NCI-H1105 treated with DMSO at 0.1 percent for 48 hours (cell line): ENCODE data around the gene NPHP4.
"Not testable (repeated sequence)": the region's sequence is repeated elsewhere in the genome, so short reads cannot be mapped to it uniquely, and the experiment has no call there.

Experiments
- DNase-seq: peaks from one replicate; lab custom pipeline; 2025; lab: John Stamatoyannopoulos, UW

The NPHP4 gene

DNA sequence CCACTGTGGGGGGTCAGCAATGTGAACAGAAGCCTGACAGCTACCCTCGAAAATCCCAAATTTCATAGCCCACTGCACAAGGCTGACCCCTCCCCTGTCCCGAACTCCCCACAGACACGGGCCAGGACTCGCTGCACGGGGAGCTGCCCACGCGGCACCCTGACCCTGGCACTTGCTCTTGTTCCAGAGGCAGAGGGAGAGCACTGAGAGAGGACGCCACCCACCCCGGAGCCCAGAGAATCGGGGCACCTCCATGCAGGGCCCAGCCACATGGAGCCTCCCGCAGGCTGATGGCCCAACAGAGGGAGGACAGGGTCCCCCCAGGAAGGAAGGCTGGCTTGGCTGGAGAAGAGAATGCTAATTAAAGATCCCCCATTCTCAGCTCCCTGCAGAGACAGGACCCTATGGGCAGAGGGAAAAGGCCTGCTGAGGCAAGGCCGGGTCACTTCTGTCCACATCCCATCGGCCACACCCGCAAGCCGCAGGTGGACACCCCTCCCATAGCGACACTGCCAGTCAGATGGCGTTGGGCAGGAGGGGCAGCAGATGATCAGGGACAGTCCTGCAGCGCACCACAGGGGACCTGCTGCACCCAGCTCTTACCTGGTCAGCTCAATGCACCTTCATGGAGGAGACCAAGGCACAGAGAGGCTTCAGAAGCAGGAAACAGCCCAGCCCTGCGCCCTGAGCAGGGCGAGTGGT is 136.9 kb downstream of the NPHP4 start:
- DNase-seq: no peak

DNA sequence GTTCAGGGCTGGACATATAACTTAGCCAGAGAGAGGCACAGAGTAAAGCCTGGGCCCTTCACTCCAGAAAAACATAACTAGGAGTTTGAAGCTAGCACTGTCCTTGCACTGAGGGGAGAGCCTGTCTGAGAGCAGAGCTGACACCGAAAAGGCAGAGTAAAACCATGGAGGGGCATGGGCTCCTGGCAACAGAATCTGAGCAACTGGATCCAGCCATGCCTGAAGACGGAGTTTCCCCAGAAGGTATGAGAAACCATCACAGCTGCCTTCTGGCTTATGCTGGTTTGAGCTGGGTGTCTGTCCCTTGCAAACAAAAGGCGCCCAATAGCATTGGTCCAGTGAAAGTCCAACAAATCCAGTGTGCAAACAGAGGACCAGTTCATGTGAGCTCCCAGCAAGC is 137.5 kb downstream of the NPHP4 start:
- no peak for DNase-seq

DNA sequence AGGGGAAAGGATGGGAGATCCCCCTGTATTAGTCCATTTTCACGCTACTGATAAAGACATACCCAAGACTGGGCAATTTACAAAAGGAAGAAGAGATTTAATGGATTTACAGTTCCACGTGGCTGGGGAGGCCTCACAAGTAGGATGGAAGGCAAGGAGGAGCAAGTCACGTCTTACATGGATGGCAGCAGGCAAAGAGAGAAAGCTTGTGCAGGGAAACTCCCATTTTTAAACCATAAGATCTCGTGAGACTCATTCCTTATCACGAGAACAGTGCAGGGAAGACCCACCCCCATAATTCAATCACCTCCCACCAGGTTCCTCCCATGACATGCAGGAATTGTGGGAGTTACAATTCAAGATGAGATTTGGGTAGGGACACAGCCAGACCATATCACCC is 138.4 kb downstream of the NPHP4 start:
- DNase-seq: not testable (repeated sequence)

GRCh38 chr1:5850503-5850902 is 141.7 kb downstream of the NPHP4 start:
- no peak for DNase-seq

GRCh38 chr1:5849550-5849949 is 142.7 kb downstream of the NPHP4 start:
- DNase-seq: no peak

DNA sequence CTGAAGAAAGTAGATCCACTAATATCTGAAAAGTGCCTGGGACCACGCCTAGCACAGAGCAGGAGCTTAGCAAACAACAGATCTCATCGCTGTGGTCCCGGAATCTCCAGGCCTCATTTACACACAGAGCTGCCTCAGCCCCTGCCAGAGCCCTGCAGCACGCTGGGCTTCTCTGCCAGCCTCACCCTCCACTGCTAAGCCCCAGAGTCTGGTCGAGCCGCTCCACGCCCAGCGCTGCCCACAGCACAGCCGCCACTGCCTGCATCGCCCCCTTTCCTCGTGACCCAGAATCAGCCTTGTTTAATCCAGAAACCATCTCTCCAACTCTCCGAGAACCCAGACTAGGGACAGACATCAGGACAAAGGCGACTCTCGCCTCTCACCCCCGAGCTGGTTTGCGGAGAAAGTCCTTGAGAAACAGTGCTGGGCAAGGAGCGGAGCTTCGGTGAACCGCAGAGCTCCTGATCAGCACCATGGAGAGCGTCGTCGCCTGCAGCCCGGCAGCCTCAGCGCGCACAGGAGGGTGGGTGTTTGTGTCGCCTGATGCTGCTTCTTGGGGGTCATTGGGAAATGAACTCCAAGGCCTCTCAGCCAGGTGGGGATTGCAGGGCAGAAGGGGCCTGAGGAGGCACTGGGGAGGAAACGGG is 145.1 kb downstream of the NPHP4 start:
- DNase-seq: no peak

DNA sequence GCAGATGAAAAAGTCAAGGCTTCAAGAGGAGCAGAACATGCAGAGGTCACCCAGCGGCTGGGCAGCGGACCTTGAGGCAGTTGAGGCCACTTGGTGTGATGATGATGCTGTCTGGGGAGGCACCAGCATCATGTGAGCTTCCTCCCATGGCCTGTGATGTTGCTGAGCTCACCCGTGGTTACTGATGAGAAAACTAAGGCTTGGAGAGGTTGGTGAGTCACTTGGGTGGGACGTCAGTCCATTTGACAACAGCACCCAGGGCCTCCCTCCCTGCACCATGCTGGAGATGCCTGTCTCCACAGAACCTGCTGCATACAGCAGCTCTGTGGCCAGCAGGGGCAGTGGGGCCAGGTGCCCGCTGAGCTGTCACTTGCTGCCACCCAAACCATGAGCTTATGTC is 146.8 kb downstream of the NPHP4 start:
- no peak for DNase-seq

DNA sequence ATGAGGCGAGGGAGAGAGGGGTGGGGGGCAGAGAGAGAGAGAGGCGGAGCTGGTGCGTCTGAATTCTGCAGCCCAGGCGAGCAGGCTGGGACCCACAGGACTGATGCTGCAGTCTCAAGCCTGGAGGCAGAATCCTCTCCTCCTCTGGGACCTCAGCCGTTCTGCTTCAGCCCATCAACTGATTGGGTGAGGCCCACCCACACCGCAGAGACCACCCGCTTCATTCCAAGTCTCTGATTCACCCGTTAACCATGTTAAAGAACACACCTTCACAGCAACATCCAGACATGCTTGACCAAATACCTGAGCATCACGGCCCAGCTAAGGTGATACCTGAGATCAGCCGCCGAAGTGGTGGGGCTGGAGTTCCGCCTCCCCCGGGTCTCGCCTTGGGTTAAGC is 147.8 kb downstream of the NPHP4 start:
- no peak for DNase-seq

DNA sequence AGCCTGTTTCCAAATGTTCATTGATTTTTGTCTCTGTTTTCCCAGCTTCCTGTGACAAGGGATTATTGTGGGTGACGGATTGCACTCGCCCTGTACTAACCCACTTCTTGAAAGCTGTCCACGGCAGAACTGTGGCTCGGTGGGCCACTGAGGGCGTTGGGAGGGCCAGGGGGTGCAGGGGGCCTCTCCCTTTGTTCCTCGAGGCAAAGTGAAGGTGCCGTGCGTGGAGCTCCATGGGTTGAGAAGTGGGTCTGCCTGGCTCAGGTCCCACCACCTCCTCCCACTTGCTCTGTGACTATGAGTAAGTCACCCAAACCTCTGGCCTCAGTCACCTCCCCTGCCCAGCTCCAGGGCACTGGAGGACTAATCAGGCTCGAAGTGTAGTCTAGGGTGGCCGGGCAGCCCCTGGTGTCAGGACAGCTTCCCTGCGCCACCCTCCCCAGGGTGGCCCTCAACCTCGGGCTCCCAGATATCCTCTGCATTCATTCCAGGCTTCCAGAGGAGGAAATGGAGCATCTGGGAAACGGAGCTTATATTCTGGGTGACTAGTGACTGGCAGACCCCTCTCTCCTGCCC is 148.6 kb downstream of the NPHP4 start:
- no peak for DNase-seq

GRCh38 chr1:5842679-5843078 is 149.5 kb downstream of the NPHP4 start:
- no peak for DNase-seq

DNA sequence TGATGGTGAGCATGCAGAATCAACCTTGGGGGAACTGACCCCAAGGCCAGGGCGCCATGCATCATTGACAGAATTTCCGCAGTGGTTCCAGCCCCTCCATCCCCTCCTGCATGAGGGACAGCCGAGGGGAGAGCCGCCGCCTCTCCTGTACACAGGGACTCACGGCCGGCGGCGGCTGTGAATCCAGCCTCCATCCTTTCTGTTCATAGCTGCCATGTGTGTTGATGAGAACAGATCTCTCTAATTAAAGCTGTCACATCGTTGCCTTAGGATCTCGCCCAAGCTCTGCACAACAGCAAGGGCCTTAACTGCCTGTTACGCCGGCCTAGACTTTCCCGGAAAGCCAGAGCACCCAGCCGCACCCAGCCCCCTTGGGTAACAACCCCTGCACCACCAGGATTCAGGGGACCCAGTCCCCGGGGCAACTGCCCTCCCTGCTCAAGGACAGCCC is 151.6 kb downstream of the NPHP4 start:
- no peak for DNase-seq

DNA sequence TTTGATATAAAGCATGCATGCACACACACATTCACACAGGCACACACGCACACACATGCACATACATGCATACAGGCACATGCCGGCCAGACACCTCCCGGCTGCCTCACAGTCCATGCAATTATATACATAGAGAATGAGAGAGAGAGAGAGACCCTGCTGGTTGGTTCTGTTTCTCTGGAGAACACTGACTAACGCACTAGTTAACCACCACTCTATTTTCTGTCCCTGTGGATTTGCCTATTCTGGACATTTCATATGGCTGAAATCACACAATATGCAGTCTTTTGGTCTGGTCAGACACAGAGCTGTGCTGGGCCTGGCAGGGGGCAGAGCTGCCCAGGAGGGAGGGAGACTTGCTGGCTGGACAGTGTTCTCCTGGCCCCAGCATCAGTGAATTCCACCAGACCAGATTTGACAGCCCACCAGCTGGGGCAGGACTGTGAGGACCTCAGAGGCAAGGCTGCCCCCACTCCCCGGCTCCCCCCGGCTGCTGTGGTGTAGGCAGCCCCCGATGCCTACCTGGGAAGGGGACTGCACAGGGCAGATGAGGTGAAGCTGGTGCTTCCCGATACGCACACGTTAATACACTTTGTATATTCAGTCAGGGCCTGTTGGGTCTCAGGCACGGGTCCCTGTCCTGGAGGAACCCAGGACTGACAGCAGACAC is 152.2 kb downstream of the NPHP4 start:
- DNase-seq: no peak

DNA sequence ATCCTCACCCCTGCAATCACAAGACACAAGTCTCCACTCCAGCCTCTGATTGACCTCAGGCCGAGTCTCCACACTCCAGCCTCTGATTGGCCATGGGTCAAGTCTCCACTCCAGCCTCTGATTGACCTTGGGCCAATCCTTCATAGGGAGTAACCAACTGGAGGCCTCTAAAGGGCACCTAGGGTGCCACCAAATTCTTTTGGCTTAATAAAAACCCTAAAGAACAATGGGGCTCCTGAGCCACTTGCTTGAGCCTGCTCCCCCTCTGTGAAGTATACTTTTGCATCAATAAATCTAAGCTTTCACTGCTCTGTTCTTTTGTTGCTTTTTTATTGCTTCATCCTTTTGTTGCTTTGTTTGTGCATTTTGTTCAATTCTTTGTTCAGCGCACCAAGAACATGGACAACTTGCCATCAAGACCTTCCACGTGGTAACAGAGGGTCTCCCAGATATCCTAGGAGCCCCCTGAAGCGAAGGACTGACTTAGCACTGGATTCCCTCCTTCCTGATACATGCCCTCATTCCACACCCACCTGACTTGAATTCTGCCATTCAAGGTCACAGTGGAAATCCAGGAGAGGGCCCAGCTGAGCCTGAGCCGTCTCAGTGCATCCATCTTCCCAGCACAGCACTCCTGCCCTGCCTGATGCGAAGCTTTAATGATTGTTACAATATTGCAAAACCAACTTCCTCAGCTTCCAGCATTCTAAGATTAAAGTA is 152.9 kb downstream of the NPHP4 start:
- no peak for DNase-seq

DNA sequence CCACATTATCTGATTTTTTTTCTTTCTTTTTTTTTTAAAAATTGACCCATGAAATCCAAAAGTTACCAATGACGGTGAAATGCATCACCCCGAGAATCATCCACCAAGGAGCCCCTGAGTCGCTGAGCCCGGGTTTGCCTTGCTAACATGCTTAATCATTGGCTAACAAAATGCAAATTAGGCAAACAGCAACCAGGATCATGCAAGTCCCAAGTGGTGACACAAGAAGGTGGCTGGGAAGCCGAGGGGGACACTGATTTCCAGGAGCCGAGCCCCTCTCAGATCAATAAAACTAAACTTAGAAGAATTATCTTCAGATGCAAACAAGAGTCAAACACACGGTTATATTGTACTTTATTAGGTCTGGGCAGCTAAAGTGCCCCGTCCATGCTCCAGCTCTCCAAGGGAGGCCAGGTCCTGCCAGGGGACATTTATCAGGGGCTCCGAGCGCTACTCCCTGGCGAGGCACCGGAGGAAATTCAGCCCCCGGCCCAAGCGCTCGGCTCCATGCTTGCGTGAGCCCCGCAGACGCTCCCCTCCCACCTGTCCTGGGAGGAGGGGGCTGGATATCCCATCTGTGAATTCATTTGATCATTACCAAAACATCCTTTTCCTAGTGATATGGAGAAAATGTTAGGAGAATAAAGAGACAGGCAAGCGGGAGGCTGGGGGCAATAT is 154.1 kb downstream of the NPHP4 start:
- DNase-seq: no peak

GRCh38 chr1:5836776-5837440 is 155.3 kb downstream of the NPHP4 start:
- no peak for DNase-seq

DNA sequence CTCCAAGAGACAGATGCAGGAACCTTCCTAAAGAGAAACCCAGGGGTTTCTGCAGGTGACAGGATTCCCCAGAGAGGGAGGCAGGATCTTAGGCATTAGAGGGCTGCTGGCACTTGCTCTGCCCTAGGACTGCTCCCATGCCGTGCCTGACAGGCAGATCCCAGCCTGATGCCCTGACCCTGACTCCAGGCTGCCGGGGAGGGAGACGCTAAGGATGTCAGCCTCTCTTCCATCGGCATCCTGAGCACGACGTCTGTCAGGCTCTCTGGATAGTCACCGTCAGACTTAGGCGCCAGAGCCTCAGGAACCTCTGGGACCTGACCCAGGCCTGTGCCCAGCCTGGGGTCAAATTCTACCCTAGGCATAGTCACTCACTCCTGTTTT is 157.1 kb downstream of the NPHP4 start:
- no peak for DNase-seq

GRCh38 chr1:5834477-5835178 is 157.6 kb downstream of the NPHP4 start:
- no peak for DNase-seq

DNA sequence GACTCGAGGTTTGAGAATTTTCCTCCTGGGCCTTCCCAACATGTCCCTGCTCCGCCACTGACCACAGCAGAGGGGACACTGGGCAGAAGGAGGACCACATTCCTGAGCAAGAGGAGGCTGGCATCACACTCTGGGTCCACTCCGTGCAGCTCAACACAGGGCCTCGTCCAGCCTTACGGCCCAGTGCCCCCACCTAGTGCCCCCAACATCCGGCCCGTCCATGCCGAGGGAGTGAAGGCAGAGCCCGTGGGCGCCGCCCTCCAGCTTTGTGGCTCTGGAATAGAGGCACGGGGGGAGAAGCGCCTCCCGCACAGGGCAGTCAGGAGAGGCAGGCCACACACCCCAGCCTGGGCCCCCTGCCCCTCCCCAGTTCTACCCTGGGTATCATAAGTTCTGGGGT is 158.3 kb downstream of the NPHP4 start:
- DNase-seq: no peak

DNA sequence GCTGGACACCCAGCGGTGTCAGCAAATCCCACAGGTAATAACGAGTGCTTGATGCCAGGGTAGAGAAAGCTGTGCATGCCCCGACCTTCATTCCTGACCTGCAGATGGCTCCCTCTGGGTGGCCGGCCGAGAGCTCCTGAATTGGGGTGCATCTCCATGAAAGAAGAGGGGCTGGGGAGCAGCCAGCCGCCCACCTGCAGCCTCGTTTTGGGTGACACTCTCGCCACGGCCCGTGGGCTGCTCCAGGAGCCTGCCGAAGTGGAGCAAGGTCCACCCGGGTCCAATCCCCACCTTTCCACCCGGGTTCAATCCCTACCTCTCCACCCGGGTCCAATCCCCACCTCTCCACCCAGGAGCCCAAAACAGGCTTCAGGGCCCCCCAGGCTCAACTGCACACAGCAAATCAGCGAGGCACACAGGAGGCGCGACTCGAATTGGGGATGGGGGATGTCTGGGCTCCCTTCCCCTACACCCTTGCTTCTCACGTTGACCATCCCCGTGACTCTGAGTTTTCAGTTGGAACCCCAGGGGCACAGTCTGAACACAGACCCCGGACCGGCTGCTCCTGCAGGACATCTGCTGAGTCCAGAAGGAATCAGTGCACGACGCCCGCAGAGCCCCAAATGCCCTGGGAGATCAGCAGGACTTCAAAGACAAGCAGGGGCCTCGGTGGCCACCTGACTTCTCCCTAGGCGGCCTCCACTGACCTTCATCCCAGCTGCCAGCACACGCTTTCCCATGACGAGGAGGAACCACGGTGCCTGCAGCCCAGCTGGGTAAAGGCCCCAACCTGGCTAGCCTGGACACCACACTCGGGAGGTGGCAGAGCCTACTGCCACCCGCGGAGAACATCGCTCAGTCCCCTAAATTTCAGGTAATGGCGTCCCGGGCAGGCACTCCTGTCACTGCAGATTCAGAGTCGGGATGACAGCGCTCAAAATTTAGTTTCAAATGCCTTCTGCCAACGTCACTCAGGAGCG is 159.0 kb downstream of the NPHP4 start:
- DNase-seq: no peak
